ENCODE data around the gene DHFR. TPM values are rescaled to one million over a fixed set of nuclear protein-coding genes. Genes with fewer than 3 reads are reported as not detected.

The DHFR gene
- total RNA-seq, 1 experiment from 2014 or later: 72.2 TPM

- no peak overlapping the region for H3K4ac ChIP-seq (ENCODE audit: low read depth, low read length)
- H3K23ac ChIP-seq (ENCODE audit: insufficient read length, low read depth, low read length): no peak overlapping the region
- no peak for DNase-seq
- TF ChIP-seq CTCF (conservative IDR thresholded peaks at IDR 0.05): peak; percentile 63
- no peak overlapping the region for H4K8ac ChIP-seq (replicated peaks; ENCODE audit: insufficient read length, low read depth, low read length)
- no peak overlapping the region for H3K18ac ChIP-seq (ENCODE audit: insufficient read length, low read depth, low read length)
- H4K5ac ChIP-seq (ENCODE audit: insufficient read length, low read depth, low read length): no peak overlapping the region
- no peak overlapping the region for H2BK15ac ChIP-seq (ENCODE audit: low read depth, low read length)
- H2AK5ac ChIP-seq (ENCODE audit: insufficient read length, low read length): no peak overlapping the region
- no peak overlapping the region for H3K27ac Mint-ChIP-seq
- H3K23me2 ChIP-seq (ENCODE audit: insufficient read length, low read depth, low read length, poor library complexity, severe bottlenecking): no peaks in the 10 kb centered on the region
- peaks cover 7% of the 10 kb centered on the region in 2 experiments for H3K4me1 Mint-ChIP-seq
- no peak overlapping the region for H2BK5ac ChIP-seq (ENCODE audit: insufficient read length, low read length)
- H3K9ac ChIP-seq (ENCODE audit: extremely low read depth, insufficient read length, low read length): no peak overlapping the region
- peaks cover 3% of the 10 kb centered on the region; the same call in 1 of the 2 replicates for H3K4me1 ChIP-seq (ENCODE audit: insufficient read depth, low read length)
- H3K14ac ChIP-seq (ENCODE audit: insufficient read depth, low read length): no peak overlapping the region
- H3K27me3 ChIP-seq (ENCODE audit: insufficient read depth, low read length): no peaks in the 10 kb centered on the region
- H3K27me3 Mint-ChIP-seq (ENCODE audit: low read depth): no peaks in the 10 kb centered on the region
- H3K56ac ChIP-seq (ENCODE audit: insufficient read length, low read depth, low read length): no peak overlapping the region
- no peaks in the 10 kb centered on the region for H3K79me1 ChIP-seq (ENCODE audit: insufficient read depth, low read depth, low read length, poor library complexity, severe bottlenecking)
- H4K91ac ChIP-seq (ENCODE audit: insufficient read length, low read depth, low read length): no peak overlapping the region
- no peaks in the 10 kb centered on the region for H4K20me1 ChIP-seq (ENCODE audit: control insufficient read depth, insufficient read depth, insufficient read length)
- no peak overlapping the region for H2BK120ac ChIP-seq (ENCODE audit: low read depth, low read length, poor library complexity, severe bottlenecking)
- no peak overlapping the region for H3K27ac ChIP-seq (ENCODE audit: insufficient read length, low read depth, low read length)
- H3K79me2 ChIP-seq (ENCODE audit: insufficient read depth, low read length): no peaks in the 10 kb centered on the region
- peaks cover 12 to 21% (median 13%) of the 10 kb centered on the region in 3 experiments; a peak in 6 of 7 replicates for H3K36me3 Mint-ChIP-seq (ENCODE audit: insufficient read depth in 1 of 3, low read depth in 3 of 3)
- no peaks in the 10 kb centered on the region for H3K9me3 ChIP-seq (ENCODE audit: control insufficient read depth, low read depth, low read length)
- no peak overlapping the region for H2BK12ac ChIP-seq (ENCODE audit: insufficient read length, low read depth, low read length)
- no peak overlapping the region for H3T11ph ChIP-seq (ENCODE audit: low read length)
- H2BK20ac ChIP-seq (ENCODE audit: low read depth, low read length, poor library complexity, severe bottlenecking): no peak overlapping the region
- H3K9me3 Mint-ChIP-seq: no peaks in the 10 kb centered on the region
- no peak overlapping the region for H3K4me2 ChIP-seq (ENCODE audit: insufficient read depth, insufficient read length, low read length)
- H3K4me3 Mint-ChIP-seq: no peak overlapping the region
- no peak overlapping the region for H2AFZ ChIP-seq (ENCODE audit: low read length)
Measured at GRCh38 chr5:80686757-80687156, 32.0 kb upstream of the DHFR start.
